Stomach (tissue), 9 donors: ENCODE results near the gene OMP. TPM values are rescaled to one million over a fixed set of nuclear protein-coding genes. Genes with fewer than 3 reads are reported as not detected.

Experiments
- DNase-seq, 2 donors: peaks; one replicate each; pipeline versions ENCODE4 v3.0.0 to v3.0.0-alpha.2; 2013 to 2019
- H3K27ac ChIP-seq, 5 donors: fragments of 200-600 bp in 4 of 5; sonication (generic) in 4 of 5; one replicate each; pipeline ENCODE4 v1.5.1; 2013 to 2019; ENCODE audit warnings: mild to moderate bottlenecking in 1 of 5, moderate library complexity in 1 of 5
- H3K27me3 ChIP-seq, 3 donors: fragments of 200-600 bp; sonication (generic); one replicate each; pipeline ENCODE4 v1.5.1; 2017 to 2019; ENCODE audit warnings: mixed run types in 1 of 3
- H3K36me3 ChIP-seq, 4 donors: fragments of 200-600 bp; sonication (generic); 1 replicate in 3 of 4; 2 replicates in 1 of 4; pipeline ENCODE4 v1.5.1; 2016 to 2019
- H3K4me1 ChIP-seq, 4 donors: fragments of 200-600 bp; sonication (generic); one replicate each; pipeline ENCODE4 v1.5.1; 2016 to 2019
- H3K4me3 ChIP-seq, 4 donors: fragments of 200-600 bp; sonication (generic) in 3 of 4; one replicate each; pipeline ENCODE4 v1.5.1; 2016 to 2019; ENCODE audit warnings: mild to moderate bottlenecking in 1 of 4
- H3K9me3 ChIP-seq, 4 donors: fragments of 200-600 bp; sonication (generic); one replicate each; pipeline ENCODE4 v1.5.1; 2016 to 2019
- CTCF ChIP-seq, 7 experiments: fragments of 450-650 bp in 4 of 7; fragments of 200-600 bp in 3 of 7; sonication (generic) in 3 of 7; IDR thresholded peaks; one replicate each; pipeline ENCODE4 v1.5.1; 2016 to 2019; ENCODE audit warnings: antibody characterized with exemption in 7 of 7, control low read depth in 2 of 7, mild to moderate bottlenecking in 1 of 7
- EP300 ChIP-seq: sonication (generic); formaldehyde crosslinking; IDR thresholded peaks from one replicate; pipeline ENCODE4 v1.6.1; 2017; ENCODE audit warnings: antibody characterized with exemption
- POLR2A ChIP-seq, 4 donors: fragments of 450-650 bp; IDR thresholded peaks; one replicate each; pipeline ENCODE4 v1.6.1; 2016; ENCODE audit warnings: antibody characterized with exemption in 4 of 4, control low read depth in 2 of 4, mild to moderate bottlenecking in 1 of 4, moderate library complexity in 1 of 4
- POLR2AphosphoS5 ChIP-seq, 3 donors: sonication (generic); formaldehyde crosslinking; IDR thresholded peaks; one replicate each; pipeline ENCODE4 v1.6.1; 2016; ENCODE audit warnings: antibody characterized with exemption in 3 of 3
- WGBS, 5 donors: extraction: QIAGEN DNeasy Blood & Tissue Kit in 3 of 5; methylation state at CpG; one replicate each; pipeline versions ENCODE4 v1.1.5 to v1.1.7; 2013 to 2018; 5-methylcytosine and 5-hydroxymethylcytosine counted together
- intact Hi-C: fragments of 100-400 bp; cut with DNase I; formaldehyde crosslinking; loops from one replicate; pipeline ENCODE4 v1.15.1; 2023; ENCODE audit warnings: low total_unique reads
- polyA plus RNA-seq, 3 donors: library from polyadenylated mRNA; stranded (reverse); fragments of 200-250 nt; gene quantifications; one replicate each; pipeline ENCODE4 v1.2.3, GENCODE V29; 2013
- total RNA-seq, 5 donors: library from RNA; depleted of rRNA; stranded (reverse); fragments of >200 nt; gene quantifications; one replicate each; pipeline versions ENCODE4 v1.1.0 to v1.2.3, GENCODE V29; 2014 to 2016
- donor health status: healthy with polysubstance abuse.
- donor health status: Bipolar disorder and iron deficiency.
- donor health status: healthy.

OMP gene
- total and polyA plus RNA-seq, 8 donors: 1.1 to 63.7 (median 16.4) TPM; not detected in 3

GRCh38 chr11:77104727-77105126, 2.1 kb downstream of the OMP start:
- no peak overlapping the region for H3K27ac ChIP-seq
- DNase-seq: no peak
- H3K36me3 ChIP-seq: peaks cover 0 to 34% (median 25%) of the 10 kb centered on the region in 4 donors
- no peak overlapping the region for H3K4me3 ChIP-seq
- TF ChIP-seq POLR2A (IDR thresholded peaks at IDR 0.05) (no peak), EP300 (no peak), POLR2AphosphoS5 (IDR thresholded peaks at IDR 0.05) (no peak), CTCF (IDR thresholded peaks at IDR 0.05) (no peak)
- peaks cover 16 to 48% (median 30%) of the 10 kb centered on the region in 4 donors for H3K4me1 ChIP-seq
- no peaks in the 10 kb centered on the region for H3K27me3 ChIP-seq
- WGBS, 5 donors: 75 to 90% (median 86%) methylated on average over 2 to 8 of the region's 8 CpGs
- no peaks in the 10 kb centered on the region for H3K9me3 ChIP-seq
- intact Hi-C loops: no loop called here

DNA sequence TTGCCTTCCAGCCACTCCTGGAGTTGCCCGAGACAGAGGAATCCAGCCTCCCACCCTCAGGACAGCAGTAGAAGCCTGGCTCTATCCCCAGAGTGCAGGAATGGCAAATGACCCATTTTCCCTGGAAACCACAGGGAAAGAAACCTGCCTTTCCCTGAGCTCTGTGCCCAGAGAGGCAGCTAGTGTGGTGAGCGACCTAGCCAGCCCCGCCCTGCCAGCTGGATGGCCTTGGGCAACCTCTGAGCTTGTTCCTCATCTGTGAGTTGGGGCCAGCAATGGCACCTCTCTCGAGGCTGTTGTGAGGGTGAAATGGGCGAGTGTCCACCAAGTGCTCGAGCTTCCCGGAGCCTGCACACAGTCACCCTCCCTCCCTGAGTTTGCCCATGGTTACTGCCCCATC, 3.7 kb downstream of the OMP start:
- Histone ChIP-seq H3K4me1 (peaks cover 16 to 63% (median 30%) of the 10 kb centered on the region in 4 donors), H3K36me3 (peaks cover 0 to 30% (median 23%) of the 10 kb centered on the region in 4 donors)
- 65 to 76% (median 72%) methylated on average over 6 to 7 of the region's 7 CpGs for WGBS, 5 donors

DNA sequence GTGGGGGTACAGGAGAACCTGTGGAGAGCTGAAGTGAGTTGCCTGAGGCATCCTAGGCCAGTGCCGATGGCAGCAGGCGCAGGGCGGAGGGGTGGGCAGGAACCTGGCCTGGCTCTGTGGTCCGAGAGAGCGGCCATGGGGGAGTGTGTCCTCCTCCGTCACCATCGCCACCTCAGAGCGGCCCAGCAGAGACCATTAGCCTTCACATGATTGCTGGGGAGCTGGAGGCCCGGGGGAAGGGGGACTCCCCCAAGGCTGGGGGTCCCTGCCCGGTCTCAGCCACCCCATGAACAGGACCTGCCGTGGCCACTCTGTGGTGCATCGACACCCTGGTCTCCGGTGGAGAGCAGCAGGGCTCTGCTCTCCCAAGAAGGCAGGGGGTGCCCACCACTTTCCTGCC, 4.1 kb downstream of the OMP start:
- H3K27ac ChIP-seq: no peak overlapping the region
- WGBS, 5 donors: 92 to 100% (median 95%) methylated on average over 13 of the region's 13 CpGs
- DNase-seq: no peak
- intact Hi-C loops: no loop called here
- no peaks in the 10 kb centered on the region for H3K27me3 ChIP-seq
- peaks cover 0 to 30% (median 23%) of the 10 kb centered on the region in 4 donors for H3K36me3 ChIP-seq
- H3K4me3 ChIP-seq: no peak overlapping the region
- peaks cover 16 to 64% (median 30%) of the 10 kb centered on the region in 4 donors for H3K4me1 ChIP-seq
- no peak for TF ChIP-seq POLR2AphosphoS5 (IDR thresholded peaks at IDR 0.05)
- TF ChIP-seq CTCF (IDR thresholded peaks at IDR 0.05): no peak
- TF ChIP-seq EP300: no peak
- TF ChIP-seq POLR2A (IDR thresholded peaks at IDR 0.05): no peak
- H3K9me3 ChIP-seq: no peaks in the 10 kb centered on the region

More for the DNA sequence above, 3.7 kb downstream of the OMP start:
- no peak for DNase-seq
- Histone ChIP-seq H3K9me3 (no peaks in the 10 kb centered on the region), H3K27ac (no peak overlapping the region), H3K4me3 (no peak overlapping the region), H3K27me3 (no peaks in the 10 kb centered on the region)
- intact Hi-C loops: no loop called here
- no peak for TF ChIP-seq EP300
- TF ChIP-seq POLR2AphosphoS5 (IDR thresholded peaks at IDR 0.05): no peak
- no peak for TF ChIP-seq CTCF (IDR thresholded peaks at IDR 0.05)
- no peak for TF ChIP-seq POLR2A (IDR thresholded peaks at IDR 0.05)

- TF ChIP-seq POLR2AphosphoS5 (IDR thresholded peaks at IDR 0.05): peak in 1 of 3 donors; percentile 73
- no peak for TF ChIP-seq EP300
- no peak for TF ChIP-seq CTCF (IDR thresholded peaks at IDR 0.05)
- intact Hi-C loops: no loop called here
- peak overlapping the region in 3 of 5 donors; percentile 28 to 54 (median 49) for H3K27ac ChIP-seq
- no peaks in the 10 kb centered on the region for H3K27me3 ChIP-seq
- peak; percentile 71 to 81 for DNase-seq
- peaks cover 0 to 31% (median 25%) of the 10 kb centered on the region in 4 donors for H3K36me3 ChIP-seq
- H3K9me3 ChIP-seq: no peaks in the 10 kb centered on the region
- H3K4me1 ChIP-seq: peaks cover 16 to 64% (median 33%) of the 10 kb centered on the region in 4 donors
- WGBS, 5 donors: 15 to 42% (median 27%) methylated on average over 3 of the region's 3 CpGs
- no peak overlapping the region for H3K4me3 ChIP-seq
Measured at GRCh38 chr11:77107950-77108349, 5.3 kb downstream of the OMP start.
